Omental fat pad (tissue), 4 donors: ENCODE data around the gene TREM2. TPM values are rescaled to one million over a fixed set of nuclear protein-coding genes. Genes with fewer than 3 reads are reported as not detected.

Experiments used
- ATAC-seq: fragments of 150-250 bp; one replicate; pipeline ENCODE4 v1.9.1; 2016; ENCODE audit warnings: mild to moderate bottlenecking, moderate library complexity; ENCODE audit not compliant: low FRiP score
- DNase-seq: peaks from one replicate; pipeline ENCODE4 v3.0.0-alpha.2; 2019; ENCODE audit warnings: low spot score
- total RNA-seq, 4 donors: library from RNA; depleted of rRNA; stranded (reverse); fragments of >200 nt; gene quantifications; one replicate each; pipeline ENCODE4 v1.1.0, GENCODE V29; 2016
- TF ChIP-seq, protein P1 (sequence below), 3 donors: fragments of 450-650 bp; IDR thresholded peaks; one replicate each; pipeline ENCODE4 v1.5.1; 2016 to 2017; ENCODE audit warnings: antibody characterized with exemption in 3 of 3, mild to moderate bottlenecking in 3 of 3, moderate library complexity in 2 of 3

TREM2 gene
- total RNA-seq, 4 donors from 2014 or later = 3.1 to 119 (median 6.8) TPM; not detected in 1

DNA sequence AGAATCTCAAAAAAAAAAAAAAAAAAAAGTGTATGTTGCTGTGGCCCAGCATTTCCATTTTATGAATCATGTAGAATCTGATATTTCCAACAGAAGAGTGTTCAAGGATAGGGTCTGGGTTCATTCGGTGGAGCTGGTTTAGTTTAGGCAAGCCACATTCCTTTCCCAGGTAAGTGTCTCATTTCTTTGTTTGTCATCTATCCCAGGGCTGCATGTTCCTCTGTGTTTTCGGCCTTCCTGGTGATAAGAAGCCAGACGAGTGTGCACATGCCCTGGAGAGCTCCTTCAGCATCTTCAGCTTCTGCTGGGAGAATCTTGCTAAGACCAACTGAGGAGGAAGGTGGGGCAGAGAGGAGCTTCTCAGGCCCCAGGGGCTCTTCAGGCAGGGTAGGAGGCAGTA is 51.9 kb downstream of the TREM2 start:
- DNase-seq (no peak), ATAC-seq (no peak)
- TF ChIP-seq, protein P1, sequence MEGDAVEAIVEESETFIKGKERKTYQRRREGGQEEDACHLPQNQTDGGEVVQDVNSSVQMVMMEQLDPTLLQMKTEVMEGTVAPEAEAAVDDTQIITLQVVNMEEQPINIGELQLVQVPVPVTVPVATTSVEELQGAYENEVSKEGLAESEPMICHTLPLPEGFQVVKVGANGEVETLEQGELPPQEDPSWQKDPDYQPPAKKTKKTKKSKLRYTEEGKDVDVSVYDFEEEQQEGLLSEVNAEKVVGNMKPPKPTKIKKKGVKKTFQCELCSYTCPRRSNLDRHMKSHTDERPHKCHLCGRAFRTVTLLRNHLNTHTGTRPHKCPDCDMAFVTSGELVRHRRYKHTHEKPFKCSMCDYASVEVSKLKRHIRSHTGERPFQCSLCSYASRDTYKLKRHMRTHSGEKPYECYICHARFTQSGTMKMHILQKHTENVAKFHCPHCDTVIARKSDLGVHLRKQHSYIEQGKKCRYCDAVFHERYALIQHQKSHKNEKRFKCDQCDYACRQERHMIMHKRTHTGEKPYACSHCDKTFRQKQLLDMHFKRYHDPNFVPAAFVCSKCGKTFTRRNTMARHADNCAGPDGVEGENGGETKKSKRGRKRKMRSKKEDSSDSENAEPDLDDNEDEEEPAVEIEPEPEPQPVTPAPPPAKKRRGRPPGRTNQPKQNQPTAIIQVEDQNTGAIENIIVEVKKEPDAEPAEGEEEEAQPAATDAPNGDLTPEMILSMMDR (IDR thresholded peaks at IDR 0.05) = no peak

Other genes with a start within 250 kb of the TREM2 start
- 1 to 10 TPM in 1 of 4 donors, under 1 TPM in 3; 0.56 to 1.9 (median 0.80) TPM for gene UNC5CL, start 123.9 kb downstream of the TREM2 start, total RNA-seq
- gene TSPO2, start 120.6 kb downstream of the TREM2 start, total RNA-seq = not detected
- gene APOBEC2, start 109.9 kb downstream of the TREM2 start, total RNA-seq = not detected
- gene OARD1, start 90.8 kb downstream of the TREM2 start, total RNA-seq = 10 to 100 TPM in 2 of 4 donors, 1 to 10 TPM in 2; 7.2 to 19.5 (median 12.3) TPM
- 10 to 100 TPM; 16.3 to 25.9 (median 21.1) TPM for gene NFYA, start 90.1 kb downstream of the TREM2 start, total RNA-seq
- gene TREML1, start 8.8 kb downstream of the TREM2 start, total RNA-seq = 1 to 10 TPM in 1 of 4 donors, under 1 TPM in 1, not detected in 2; 0.56 to 5.3 TPM
- 1 to 10 TPM in 1 of 4 donors, under 1 TPM in 3; 0.19 to 4.3 (median 0.34) TPM for gene TREML2, start 38.0 kb upstream of the TREM2 start, total RNA-seq
- not detected for gene TREML4, start 65.2 kb upstream of the TREM2 start, total RNA-seq
- 10 to 100 TPM in 1 of 4 donors, 1 to 10 TPM in 3; 5.8 to 20.2 (median 8.6) TPM for gene TREM1, start 123.6 kb upstream of the TREM2 start, total RNA-seq
- not detected for gene NCR2, start 172.5 kb upstream of the TREM2 start, total RNA-seq